Measurements from ENCODE around the gene HMGXB4.
A peak's percentile ranks its signal among the peaks of the same experiment; 100 is the strongest.

HMGXB4 gene

DNA sequence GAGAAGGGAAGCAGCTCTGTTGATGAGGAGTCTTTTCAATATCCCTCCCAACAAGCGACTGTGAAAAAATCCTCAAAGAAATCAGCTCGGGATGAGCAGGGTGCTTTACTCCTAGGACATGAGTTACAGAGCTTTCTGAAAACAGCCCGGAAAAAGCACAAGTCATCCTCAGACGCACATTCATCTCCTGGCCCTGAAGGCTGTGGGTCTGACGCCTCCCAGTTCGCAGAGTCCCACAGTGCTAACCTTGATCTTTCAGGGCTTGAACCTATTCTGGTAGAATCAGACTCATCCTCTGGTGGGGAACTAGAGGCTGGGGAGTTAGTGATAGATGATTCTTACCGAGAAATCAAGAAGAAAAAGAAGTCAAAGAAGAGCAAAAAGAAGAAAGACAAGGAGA, 7.7 kb downstream of the HMGXB4 start:
- no peak for DNase-seq

DNA sequence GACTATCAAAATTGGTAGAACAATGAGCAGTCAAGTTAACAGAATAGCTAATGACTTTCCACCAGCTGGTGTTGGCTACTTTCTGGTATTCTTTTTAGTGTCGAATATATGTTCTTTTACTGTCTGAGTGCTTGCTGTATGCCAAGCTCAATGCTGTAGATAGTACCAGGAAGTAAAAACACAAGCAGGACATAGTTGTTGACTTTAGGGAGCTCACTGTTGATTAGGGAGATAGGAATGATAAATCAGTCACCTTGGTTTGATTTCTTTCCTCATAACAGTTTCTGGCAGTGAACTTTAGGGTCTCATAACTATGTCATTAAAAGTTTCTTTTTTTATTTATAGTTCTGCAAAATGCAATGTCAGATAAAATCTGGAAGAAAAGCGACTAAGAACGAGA, 9.0 kb downstream of the HMGXB4 start:
- DNase-seq = no peak

DNA sequence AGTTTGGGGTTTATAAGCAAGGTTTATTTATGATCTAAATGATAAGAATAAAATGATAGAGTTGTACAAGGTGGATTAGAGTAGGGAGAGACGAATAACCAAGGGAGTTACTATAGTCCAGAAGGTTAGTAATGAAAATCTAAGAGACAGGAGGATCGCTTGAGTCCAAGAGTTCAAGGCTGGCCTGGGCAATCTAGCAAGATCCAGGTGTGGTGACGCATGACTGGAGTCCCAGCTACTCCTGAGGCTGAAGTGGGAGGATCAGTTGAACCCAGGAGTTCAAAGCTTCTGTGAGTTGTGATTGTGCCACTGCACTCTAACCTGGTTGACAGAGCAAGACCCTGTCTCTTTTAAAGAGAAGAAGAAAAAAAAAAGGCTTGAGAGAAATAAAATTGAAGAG, 12.3 kb downstream of the HMGXB4 start:
- no peak for DNase-seq

DNA sequence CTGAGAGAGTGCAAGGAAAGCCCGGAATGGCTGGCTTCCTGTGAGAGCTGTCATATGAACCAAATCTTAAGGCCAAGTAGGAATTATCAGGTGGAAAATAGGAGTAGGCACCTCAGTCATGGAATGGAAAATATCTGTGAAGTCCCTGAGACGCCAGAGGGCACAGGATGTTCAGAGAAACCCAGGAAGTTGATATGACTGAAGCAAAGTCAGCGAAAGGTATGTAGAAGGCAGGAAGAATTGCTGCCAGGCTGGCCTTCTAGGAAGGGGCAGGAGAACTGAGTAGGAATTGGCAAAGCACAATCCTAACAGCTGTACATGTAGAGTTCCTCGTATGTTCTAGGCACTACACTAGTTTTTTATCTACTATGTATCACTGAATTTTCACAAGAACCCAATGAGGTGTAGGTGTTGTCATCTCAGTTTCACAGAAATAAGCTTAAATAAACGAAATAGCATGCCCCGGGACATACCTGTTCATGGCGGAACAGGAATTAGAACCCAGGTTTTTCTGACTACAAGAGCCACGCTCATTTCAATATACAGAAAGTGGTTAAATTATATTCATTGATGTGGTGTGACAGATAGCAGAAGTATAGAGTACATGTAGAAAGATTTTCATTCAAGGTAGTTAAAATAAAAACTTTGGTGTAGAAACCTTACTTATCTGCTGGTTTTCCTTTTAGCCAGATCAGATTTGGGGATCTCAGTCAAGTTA, 17.0 kb downstream of the HMGXB4 start:
- no peak for DNase-seq

DNA sequence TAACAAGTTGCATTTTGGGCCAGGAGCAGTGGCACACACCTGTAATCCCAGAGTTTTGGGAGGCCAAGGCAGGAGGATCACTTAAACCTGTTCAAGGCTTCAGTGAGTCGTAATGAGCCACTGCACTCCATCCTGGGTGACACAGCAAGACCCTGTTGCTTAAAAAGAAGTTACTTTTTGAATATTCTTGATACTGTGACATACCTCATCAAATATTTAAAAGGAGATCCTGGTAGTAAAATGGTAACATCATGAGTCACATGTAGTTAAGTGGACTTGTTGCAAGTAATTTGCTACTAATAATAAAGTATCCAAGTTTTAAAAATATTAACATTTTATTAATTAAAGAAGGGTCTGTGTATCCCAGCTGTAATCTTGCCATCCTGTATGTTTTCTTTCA, 18.3 kb downstream of the HMGXB4 start:
- no peak for DNase-seq

DNA sequence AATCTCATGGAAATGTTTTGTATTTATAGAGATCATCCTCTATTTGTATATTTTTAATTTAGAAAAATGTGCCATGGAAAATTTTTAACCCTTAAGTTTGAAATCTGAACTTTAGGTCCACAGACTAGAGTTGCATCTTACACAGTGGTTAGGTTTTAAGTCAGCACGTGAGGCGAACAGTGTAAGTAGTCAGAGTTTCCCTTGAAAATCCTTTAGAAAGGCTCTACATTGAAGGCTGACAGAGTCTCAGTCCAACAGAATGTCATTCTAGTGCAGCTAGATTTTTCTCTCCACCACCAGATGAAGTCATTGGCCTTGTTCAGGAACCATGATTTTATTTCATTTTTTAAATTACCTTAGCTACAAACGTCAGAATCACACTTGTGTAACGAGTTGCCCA, 18.7 kb downstream of the HMGXB4 start:
- DNase-seq = no peak

DNA sequence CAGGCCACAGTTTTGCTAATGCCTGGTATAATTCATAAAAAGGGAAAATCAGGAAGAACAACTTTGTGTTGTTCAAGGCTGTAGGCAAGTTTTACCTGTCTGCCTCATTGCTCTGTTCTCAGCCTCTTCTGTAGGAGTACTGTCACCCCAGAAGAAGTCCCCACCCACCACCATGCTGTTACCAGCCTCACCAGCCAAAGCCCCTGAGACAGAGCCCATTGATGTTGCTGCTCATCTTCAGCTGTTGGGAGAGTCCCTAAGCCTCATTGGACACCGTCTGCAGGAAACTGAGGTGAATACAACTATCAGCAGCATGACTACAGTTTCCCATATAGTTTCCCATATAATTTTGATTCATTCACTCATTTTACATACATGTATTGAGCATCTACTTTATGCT, 30.8 kb downstream of the HMGXB4 start:
- DNase-seq = no peak

DNA sequence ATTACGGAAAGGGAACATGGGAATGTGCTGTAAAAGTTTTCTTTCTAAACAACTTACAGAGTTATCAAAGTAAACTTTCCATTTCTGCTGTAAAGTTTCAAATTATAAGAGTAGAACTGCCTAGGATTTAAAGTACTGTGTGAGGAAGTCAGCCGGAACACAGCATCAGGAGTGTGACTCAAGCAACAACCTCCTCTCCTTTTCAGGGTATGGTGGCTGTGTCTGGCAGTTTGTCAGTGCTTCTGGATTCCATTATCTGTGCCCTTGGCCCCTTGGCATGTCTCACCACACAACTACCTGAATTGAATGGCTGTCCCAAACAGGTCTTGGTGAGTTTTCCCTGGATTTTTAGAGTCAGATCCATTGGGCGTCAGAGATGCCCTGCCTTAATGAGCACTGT, 35.5 kb downstream of the HMGXB4 start:
- DNase-seq = no peak

DNA sequence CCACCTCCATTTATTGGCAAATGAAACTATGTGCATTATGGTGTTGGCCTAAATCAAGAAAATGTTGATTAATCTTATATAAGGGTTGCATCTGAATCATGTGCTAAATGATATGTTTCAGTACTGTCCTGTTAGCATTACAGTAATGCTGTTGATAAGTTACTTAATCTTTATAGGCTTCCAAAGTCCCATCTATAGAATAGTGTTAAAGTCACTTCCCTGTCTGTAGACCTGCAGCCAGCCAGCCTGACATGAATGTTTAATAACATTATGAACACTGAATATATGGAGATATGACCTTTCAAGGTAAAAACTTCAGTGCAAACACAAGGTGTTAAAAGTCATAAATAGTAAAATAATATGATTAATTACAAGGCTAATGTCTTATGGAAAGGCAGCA, 38.8 kb downstream of the HMGXB4 start:
- DNase-seq = no peak

DNA sequence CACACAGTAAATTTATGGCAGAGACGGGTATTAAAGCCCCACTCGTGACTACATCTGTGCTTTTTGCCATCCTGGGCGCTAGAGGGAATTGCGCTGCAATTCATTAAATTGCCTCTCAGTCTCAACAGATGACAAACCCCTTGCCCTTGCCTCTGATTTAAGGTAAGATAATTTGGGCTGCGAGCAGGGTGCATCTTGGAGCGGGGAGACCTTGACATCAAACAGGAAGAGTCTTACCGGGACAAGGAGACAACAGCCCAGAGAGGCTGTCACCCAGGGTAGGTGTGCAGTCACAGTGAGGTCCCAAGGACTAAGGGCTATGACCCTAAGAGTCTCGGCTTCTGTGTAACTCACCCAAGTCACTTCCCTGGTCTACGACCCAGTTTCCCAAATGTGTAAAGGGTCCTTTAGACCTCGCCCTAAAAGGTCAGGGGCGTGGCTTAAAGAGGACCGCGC, 42.0 kb downstream of the HMGXB4 start:
- no peak for DNase-seq

DNA sequence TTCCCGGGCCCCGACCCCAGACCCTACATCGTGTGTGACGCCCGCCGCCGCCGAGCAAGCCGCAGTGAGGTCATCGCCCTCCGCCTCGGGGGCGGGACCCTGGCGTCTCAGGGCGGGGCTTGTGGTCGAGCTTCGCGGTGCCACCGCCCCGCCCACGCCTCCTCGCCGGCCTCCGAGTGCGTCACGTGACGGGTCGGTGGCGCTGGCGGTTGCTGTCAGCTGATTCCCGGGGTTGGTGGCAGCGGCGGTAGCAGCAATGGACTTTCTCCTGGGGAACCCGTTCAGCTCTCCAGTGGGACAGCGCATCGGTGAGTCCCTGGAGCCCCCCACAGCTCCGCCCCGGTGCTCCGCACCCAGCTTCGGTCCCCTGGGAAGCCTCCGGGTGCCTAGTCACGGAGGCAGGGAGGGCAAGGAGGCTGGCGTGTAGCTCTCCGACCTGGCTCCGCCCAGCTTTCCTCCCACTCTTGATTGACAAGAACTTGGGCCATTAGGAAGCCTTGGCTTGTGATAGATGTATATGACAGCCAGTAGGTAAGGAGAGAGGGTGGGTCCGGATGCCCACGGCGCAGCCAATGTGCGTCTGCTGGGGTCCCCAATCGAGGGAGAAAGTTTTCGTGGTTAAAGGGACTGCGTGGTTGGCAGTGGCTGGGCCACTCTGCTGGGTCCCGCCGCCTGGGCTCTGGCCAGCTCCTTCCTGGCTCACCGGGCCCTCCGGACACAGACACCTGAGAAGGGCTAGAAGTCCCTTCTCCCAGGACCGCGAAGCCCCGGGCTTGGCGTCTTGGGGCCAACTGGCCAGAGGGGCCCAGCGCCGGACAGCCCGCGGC, 42.6 kb downstream of the HMGXB4 start, which contains the start of gene TOM1:
TSS of gene TOM1 (plus strand) at position 222 of the 827 bp plus-strand sequence. CDS start at position 257, 35 bp downstream.
- peak; percentile 68 for DNase-seq

DNA sequence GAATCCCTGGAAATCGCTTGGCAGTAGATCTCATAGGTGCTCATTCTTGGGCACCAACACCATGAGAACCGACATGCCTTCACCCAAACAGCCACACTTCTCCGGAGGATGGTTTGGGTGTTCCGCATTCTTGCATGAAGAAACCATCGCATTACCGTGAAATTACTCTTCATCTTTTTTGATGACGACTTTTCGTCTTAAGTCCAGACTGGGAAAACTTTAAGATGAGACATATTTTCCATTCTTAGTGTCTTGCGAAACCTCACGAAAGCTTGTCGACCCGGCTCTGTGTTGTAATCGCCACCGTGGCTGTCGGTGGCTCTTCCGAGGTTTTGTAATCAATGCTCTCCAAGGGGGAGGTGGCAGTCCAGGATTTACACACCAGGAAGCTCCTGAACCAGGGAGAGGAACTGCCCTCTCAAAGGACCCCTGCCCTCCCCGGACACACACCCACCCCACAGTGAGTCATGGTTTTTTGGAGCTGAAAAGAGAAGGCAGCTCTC, 44.1 kb downstream of the HMGXB4 start:
- DNase-seq = no peak

DNA sequence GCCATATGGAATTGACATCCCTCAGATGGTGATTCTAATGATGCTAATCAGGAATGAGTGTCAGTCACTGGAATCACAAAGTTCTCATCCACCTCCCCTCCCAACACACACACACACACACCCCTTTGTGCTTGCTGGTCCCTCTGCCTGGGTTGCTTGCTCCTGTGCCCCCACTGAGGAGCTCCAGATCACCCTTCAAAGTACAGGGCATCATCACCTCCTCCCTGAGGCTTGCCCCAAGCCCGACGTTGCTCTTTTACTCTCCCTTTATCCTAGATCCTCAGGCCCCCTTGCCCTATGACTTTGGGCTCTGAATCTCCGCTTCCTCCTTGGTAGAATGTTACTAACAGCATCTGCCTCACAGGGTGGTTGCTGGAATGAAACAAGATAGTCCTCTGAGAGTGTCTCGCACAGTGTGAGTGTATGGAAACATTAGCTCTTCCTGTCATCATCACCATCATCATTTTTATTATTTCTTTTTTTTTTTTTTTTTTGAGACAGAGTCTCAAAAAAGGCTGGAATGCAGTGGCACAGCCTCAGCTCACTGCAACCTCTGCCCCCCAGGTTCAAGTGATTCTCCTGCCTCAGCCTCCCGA, 45.8 kb downstream of the HMGXB4 start:
- DNase-seq = no peak

DNA sequence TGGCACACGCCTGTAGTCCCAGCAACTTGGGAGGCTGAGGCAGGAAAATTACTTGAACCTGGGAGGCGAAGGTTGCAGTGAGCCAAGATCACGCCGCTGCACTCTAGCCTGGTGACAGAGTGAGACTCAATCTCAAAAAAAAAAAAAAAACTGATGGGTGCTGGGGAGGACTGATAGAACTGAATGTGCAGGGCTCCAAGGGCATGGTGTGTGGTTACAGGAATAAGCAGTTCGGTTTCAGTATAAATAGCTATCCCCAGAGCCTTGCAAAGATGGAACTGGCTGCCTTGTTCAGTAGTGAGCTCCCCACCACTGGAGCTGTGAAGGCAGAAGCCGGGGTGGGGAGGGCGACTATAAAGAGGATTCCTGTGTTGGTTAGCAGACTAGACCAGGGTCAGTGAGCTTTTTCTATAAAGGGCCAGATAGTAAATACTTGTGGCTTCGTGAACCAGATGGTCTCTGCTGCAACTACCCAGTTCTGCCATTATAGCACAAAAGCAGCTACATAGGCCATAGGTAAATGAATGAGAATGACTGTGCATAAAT, 48.3 kb downstream of the HMGXB4 start:
- no peak for DNase-seq

DNA sequence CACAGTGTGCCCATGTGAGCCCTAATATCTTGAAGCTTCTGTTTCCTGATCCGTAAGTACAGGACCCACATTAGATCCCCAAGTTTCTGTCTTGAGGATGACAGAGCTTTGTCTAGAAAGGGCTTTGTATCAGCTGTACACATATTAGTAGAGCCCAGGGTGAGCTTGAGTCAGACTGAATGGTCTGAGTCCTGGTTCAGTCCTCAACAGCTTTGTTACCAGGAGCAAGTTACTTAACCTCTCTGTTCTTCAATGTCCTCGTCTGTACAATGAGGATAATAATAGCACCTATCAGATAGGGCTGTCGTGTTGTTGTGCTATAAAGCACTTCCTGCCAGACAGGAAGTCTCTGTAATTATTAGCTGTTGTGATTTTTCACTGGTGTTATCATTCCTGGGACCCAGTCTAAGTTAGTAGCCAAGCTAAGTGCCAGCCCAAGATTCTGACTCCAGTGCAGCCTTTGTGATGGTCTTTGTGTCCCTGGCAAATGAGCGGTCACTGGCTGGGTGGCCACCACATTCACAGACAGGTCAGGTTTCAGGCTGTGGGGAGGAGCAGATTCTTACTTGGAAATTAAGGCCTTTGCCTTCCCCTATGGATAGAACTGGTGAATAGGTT, 49.2 kb downstream of the HMGXB4 start:
- no peak for DNase-seq

DNA sequence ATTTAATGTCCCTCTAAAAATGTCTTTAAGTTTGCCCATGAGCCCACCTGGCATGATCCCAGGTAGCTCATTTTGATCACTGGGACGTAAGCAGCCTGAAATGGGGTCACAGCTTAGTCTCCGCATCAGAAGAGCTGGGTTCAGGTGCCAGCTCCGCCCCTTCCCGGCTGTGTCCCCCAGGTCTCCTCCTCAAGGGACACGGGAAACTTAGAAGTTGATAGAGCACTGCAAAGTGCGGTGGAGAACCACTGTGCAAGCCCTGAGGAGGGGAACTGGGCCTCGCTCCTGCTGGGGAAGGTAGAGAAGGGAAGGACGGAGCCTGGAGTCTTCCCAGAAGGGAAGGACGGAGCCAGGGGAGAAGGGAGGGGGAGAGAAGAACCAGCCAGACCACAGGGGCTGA, 50.1 kb downstream of the HMGXB4 start:
- no peak for DNase-seq

DNA sequence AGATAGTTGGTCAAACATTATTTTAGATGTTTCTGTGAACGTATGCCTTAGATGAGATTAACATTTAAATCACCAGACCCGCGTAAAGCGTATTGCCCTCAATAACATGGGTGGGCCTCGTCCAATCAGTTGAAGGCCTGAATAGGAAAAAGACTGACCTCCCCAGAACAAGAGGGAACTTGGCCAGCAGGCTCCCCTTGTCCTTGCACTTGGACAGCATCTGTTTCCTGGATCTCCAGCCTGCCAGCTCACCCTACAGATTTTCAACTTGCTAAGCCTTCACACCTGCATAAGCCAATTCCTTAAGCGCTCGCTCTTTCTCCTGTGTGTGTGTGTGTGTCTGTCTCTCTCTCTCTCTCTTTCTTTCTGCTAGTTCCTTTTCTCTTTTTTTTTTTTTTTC, 50.6 kb downstream of the HMGXB4 start:
- no peak for DNase-seq

DNA sequence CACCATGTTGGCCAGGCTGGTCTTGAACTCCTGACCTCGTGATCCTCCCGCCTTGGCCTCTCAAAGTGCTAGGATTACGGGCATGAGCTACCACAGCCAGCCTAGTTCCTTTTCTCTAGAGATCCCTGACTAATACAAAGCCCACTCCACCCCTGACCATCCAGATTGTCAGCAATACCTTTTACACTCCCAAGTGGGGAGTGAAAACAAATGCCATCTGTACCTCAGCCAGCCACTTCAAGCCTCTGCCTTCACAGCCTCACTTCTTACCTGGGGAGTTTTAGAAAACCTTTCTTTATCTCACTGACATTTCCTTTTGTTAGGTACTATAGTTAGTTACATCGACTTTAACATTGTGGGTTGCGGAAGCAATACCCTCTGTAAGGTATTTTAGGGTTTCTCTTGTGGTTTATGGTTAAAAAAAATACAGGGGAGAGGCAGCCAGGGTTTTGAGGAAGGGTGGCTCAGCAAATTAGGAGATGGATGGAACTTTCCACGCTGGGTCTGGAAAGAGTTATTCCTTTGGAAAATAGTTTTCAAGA, 51.3 kb downstream of the HMGXB4 start:
- no peak for DNase-seq

DNA sequence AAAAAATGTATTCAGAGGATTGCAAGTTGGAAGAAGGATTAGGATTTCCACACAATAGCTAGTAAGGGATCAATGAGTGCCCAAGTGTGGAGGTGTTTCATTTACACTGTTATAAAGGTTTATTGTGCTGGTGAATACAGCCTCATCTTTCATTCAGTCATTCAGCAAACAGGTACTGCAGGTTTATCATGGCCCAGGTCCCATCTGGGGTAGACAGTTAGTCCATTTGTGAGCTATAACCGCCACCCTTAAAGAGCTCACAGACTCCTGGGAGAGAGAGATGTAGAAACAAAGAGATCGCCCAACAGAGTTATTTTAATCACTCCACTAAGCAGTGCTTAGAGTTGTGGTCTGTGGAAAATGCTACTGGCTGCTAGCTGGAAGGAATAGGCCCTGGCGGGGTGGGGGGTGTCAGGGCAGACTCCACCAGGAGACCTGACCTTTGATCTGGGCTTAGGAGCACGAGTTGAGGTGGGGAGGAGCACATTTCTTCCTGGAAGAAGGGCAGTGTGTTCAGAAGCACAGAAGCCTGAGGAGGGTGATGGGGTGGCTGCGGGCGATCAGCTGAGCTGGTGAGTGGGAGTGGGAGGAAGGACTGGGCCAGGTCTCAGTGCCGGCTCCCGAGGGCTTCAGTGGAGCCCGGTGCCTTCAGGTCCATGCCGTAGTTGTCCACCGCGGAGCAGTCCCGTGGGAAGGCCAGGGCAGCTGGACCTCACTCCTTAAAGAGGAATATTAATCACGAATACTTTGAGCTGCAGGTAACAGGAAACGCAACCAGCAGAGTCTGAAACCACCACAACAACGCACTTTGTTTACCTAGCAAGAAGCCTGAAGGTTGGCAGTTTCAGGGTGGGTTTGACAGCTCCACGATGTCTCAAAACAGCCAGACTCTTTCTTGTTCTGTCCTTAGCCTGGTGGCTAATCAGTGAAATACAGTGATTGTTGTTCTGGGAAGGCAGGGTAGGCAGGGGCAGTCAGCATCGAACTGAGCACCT, 53.6 kb downstream of the HMGXB4 start:
- DNase-seq = no peak

DNA sequence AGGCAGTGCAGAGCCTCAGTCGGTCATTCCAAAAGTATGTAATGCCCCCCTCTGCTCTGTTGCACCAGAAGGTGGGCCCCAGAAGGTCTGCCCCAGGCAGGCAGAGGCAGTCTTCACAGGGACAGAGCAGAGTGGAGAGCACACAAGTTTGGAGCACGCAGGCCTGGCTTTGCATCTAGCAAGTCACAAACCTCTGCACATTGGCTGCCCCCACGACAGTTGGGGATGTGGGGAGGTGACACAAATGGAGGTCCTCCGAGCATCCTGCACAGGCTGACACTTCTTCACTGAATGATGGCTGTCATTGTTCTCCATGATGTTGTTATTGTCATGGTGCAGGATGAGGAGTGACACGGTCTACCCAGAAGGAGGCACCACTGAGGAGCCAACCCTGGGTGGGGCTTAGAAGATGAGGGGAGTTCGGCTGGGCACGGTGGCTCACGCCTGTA, 54.3 kb downstream of the HMGXB4 start:
- DNase-seq = no peak

All from DMS79 treated with DMSO at 0.1 percent for 48 hours (cell line).